T-helper 9 cell (primary cell): ENCODE results near the gene CSNK1A1L.

Source experiments
- DNase-seq: peaks from one replicate; pipeline ENCODE4 v3.0.0-alpha.2; 2020
- total RNA-seq, 2 donors: gene quantifications; one replicate each; lab custom pipeline; 2026; lab: John Stamatoyannopoulos, UW

CSNK1A1L gene
- 0 reads per million in 2 donors for total RNA-seq

DNA sequence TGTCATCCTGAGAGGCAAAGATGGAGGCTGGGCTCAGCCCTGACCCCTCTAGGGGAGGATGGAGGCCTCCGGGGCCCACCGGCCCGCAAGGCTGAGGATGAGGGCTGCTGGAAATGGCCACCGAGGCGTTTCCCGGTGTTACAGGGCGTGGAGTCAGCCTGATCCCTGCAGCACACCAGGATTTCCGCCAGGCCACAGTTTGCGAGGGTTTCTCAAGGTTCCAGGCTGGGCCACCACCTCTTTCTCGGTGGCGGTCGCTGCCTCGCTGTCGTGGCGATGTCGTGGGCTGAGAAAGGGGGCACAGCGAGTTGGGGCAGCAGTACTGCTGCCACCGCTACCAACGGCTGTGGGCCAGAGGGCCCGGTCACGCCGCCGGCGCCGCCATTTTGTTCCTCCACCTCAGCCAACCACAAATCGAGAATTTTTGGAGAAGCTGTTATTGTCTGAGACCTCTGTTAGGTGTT, at the start of gene CSNK1A1L:
Gene CSNK1A1L (minus strand): TSS at position 414 of the 464 bp plus-strand sequence. CDS start 408 bp downstream, at position 6.
- DNase-seq: no peak

GRCh38 chr13:37149380-37149779, 43.9 kb upstream of the CSNK1A1L start:
- no peak for DNase-seq

GRCh38 chr13:37148501-37148900, 43.0 kb upstream of the CSNK1A1L start:
- DNase-seq: no peak

GRCh38 chr13:37144661-37145060, 39.2 kb upstream of the CSNK1A1L start:
- no peak for DNase-seq

DNA sequence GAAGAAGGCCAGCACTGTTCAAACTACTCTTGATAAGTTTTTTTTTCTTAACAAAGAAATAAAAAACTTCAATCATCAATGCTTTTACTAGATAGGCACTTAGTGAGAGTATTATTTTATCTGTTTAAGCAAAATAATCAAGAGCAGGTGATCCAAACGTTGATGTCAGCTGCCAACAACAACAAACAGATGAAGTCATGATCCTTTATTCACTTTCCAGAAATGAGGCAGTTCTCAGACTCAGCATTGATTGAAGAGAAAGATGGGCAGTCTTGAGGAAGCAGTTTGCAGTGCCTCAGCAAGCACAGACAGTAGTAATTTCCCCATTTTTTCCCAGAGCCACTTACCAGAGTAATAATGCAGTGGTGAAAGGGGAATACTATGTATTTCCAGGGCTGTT, 38.4 kb upstream of the CSNK1A1L start:
- no peak for DNase-seq

GRCh38 chr13:37142877-37143276, 37.4 kb upstream of the CSNK1A1L start:
- DNase-seq: no peak

- no peak for DNase-seq
Measured at GRCh38 chr13:37141011-37141410, 35.5 kb upstream of the CSNK1A1L start.

GRCh38 chr13:37139356-37139755, 33.9 kb upstream of the CSNK1A1L start:
- DNase-seq: no peak

DNA sequence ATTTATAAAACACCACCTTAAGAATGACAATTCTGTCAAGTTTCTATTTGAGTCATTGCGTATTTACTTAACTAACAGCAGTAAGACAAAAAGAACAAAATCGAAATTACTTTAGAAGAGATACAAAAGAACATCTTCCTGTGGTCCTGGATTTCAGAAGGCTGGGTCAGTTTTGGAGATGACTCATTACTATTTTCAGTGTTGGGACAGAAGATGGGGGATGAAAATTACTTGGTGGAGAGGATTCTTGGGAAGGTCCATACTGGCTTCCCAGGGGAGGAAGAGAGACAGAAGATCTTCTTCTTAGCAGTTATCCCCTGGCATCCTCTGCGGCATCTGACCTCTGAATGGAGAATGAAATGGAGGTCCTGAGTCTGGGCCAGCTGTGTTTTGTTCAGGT, 33.5 kb upstream of the CSNK1A1L start:
- no peak for DNase-seq

GRCh38 chr13:37138169-37138568, 32.7 kb upstream of the CSNK1A1L start:
- DNase-seq: no peak

GRCh38 chr13:37136633-37137032, 31.2 kb upstream of the CSNK1A1L start:
- DNase-seq: no peak

GRCh38 chr13:37136187-37136586, 30.7 kb upstream of the CSNK1A1L start:
- DNase-seq: no peak

- DNase-seq: no peak
Measured at GRCh38 chr13:37134411-37135041, 29.1 kb upstream of the CSNK1A1L start.

- no peak for DNase-seq
Measured at GRCh38 chr13:37132211-37132610, 26.7 kb upstream of the CSNK1A1L start.

DNA sequence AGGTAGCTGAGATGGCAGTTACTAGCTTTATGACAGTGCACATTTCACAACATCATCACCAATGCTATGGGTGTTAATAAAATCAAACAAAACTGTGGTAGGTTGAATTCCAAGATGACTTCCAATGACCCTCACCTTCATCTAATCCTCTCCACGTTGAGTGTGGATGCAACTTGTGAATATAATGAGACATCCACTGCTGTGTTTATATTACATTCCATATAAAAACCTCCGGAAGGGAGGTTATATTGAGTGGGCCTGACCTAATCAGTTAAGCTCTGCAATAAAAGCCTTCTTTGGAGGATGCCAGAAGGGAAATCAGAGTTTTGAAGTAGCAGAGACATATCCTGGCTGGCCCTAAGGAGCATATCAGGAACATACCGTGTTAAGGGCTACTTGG, 25.6 kb upstream of the CSNK1A1L start:
- DNase-seq: no peak

DNA sequence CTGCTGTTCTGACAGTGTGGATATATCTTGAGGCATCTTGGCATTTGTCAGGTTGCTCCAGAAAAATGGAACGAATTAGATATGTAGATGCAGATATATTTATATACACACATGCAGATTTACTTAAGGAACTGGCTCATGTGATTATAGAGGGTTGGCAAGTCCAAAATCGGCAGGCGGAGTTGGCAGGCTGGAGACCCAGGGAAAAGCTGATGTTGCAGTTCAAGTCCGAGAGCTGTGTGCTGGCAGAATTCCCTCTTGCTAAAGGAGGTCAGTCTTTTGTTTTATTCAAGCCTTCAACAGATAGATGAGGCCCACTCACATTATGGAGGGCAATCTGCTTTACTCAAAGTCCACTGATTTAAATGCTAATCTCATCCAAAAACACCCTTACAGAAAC, 24.4 kb upstream of the CSNK1A1L start:
- no peak for DNase-seq

- no peak for DNase-seq
Measured at GRCh38 chr13:37127691-37128241, 22.3 kb upstream of the CSNK1A1L start.

GRCh38 chr13:37123337-37123736, 17.9 kb upstream of the CSNK1A1L start:
- DNase-seq: no peak

- no peak for DNase-seq
Measured at GRCh38 chr13:37118016-37118415, 12.6 kb upstream of the CSNK1A1L start.

DNA sequence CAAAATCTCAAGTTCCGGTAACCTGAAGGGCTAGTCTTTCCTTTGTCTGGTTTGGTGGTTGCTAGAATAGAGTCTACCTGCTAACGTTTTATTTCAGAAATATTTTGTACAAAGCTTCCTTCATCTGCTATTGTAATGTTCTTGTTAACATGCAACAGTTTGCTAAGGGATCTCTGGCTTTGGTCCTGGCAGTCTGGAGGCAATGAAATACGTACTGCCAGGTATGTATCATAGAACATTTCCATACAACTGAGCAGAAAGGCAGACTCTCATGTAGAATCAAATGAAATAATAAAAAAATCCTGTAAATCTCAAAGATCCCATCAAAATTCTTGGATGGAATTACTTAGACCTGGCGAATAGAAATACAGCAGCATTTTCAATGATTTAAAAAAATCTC, 8.8 kb upstream of the CSNK1A1L start:
- DNase-seq: no peak

DNA sequence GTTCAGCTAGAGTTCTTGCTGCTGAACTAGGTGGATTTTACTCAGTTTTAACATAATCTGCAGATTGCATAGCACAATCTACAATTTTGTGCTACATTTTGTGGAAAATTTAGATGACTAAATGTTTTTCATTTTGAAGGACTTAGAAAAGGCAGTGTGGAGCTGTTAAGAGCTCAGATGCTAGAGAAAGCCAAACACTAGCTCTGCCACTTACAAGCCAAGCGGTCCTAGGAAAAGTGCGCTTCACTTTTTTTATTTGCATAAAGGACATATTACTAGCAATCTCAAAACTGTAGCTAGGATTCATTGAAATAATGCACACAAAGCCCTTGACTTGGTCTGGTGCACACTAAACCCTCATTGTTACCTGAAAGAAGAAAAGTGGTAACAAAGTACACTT, 8.1 kb upstream of the CSNK1A1L start:
- DNase-seq: no peak

- DNase-seq: no peak
Measured at GRCh38 chr13:37109051-37109678, 3.7 kb upstream of the CSNK1A1L start.

GRCh38 chr13:37107868-37108267, 2.4 kb upstream of the CSNK1A1L start:
- DNase-seq: no peak

- no peak for DNase-seq
Measured at GRCh38 chr13:37107456-37107855, 2.0 kb upstream of the CSNK1A1L start.
